ENCODE measurements around the gene PDAP1.
"Not testable (repeated sequence)": the region's sequence is repeated elsewhere in the genome, so short reads cannot be mapped to it uniquely, and the experiment has no call there.

Gene PDAP1

DNA sequence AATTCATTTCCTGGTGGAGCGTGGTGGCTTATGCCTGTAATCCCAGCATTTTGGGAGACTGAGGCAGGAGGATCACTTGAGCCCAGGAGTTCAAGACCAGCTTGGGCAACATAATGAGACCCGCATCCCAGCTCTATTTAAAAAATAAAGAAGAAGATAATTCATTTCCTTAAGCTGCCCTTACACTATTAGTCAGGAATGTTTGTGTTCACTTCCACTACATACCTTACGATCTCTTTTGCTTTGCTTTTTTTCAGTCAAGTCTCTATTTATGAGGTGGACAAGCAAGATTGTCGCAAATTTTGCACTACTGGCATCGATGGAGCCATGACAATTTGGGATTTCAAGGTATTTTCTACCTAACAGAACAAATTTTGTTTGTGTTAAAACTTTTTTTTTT, 45.1 kb downstream of the PDAP1 start:
- peak overlapping the region in 3 of 21 experiments; percentile 42 to 64 (median 47) for H3K27ac ChIP-seq

DNA sequence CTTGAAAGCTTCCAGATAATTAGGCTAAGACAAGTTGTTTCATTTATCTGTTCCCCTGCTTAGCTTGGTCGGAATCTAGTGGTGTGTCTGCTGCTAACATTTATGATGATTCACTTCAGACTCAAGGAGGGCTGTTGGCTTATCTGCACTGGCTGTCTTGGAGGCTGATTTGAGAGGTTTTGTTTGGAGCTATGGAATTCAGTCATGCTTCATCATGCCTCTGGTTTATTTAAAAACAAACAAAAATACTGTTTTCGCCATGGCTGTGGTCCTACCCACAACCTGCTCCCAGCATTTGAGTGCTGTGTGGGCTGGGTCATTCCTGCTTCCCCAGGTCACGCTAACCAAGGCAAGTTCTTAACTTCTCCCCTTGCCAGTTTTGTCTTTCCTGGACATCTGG, 45.6 kb downstream of the PDAP1 start:
- Histone ChIP-seq H3K27ac (peak overlapping the region in 2 of 21 experiments; percentile 1 to 64), H3K4me3 (no peak overlapping the region)

More for the DNA sequence above, 45.1 kb downstream of the PDAP1 start:
- H3K4me3 ChIP-seq = no peak overlapping the region

DNA sequence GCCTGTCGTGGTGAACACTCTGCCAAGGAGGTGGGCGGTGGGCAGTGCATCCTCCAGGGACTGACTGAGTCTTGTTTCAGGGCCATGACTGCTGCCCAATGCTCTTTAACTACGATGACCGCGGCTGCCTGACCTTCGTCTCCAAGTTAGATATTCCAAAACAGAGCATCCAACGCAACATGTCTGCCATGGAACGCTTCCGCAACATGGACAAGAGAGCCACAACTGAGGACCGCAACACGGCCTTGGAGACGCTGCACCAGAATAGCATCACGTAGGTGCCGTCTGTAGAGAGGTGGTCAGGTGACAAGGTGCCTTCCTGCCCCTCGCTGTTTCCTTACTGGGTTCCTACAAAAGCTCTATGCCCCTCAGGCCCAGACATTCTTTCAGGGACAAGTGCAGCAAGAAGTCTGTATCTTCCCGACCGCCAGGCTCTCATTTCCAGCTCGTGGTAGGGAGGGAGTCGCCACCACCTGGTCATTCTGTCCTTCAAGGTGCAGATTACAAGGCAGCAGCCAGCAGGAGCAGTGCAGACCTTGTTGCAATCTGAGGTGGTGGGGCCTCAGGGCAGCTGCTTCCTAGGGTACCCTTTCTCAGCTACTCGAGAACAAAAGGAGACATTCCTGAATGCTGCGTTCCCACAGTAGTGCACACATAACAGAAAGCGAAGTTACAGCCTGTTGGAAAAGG, 48.8 kb downstream of the PDAP1 start:
- no peak overlapping the region for H3K27ac ChIP-seq
- no peak overlapping the region for H3K4me3 ChIP-seq

DNA sequence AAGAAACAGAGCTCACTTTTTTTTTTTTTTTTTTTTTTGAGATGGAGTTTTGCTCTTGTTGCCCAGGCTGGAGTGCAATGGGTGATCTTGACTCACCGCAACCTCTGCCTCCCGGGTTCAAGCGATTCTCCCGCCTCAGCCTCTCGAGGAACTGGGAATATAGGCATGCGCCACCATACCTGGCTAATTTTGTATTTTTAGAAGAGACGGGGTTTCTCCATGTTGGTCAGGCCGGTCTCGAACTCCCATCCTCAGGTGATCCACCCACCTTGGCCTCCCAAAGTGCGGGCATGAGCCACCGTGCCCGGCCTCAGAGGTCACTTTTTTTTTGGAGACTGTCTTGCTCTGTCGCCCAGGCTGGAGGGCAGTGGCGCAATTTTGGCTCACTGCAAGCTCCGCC, 49.9 kb downstream of the PDAP1 start:
- H3K27ac ChIP-seq, H3K4me3 ChIP-seq: not testable (repeated sequence)

DNA sequence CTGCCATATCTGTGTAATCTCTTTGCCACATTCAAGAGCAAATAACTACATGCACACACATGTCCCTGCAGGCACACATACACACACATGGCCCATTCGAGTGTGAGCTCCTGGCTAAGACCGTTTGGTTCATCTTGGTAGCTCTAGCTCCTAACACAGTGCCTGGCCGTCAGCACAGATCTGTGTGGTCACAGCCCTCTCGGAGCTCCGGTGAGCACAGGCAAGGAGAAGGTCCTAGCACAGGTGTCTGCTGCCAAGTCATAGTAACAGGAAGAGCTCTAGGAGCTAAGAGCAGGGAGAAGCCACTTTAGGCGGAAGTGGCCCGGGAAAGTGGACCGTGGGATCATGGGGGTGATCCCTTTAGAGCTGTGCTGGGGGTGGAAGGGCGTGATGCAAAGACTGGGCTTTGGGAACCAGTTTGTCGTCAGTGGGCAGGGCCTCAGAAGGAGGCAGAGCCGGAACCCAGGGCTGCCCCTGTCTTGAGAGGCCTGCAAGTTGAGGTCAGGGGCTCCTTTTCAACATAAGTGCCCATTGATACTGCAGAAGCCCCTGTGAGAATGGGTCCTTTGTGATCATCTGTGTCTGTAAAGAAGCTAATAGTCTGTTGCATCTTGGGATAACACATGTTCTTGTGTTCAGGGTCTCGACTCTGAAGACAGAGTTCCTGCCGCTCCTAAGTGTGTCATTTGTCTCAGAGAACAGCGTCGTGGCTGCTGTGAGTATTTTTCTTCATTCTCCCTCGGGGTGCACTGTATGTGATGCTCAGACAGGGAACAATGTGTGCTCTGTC, 50.5 kb downstream of the PDAP1 start:
- Histone ChIP-seq H3K4me3 (no peak overlapping the region), H3K27ac (peak overlapping the region in 1 of 21 experiments; percentile 49)

DNA sequence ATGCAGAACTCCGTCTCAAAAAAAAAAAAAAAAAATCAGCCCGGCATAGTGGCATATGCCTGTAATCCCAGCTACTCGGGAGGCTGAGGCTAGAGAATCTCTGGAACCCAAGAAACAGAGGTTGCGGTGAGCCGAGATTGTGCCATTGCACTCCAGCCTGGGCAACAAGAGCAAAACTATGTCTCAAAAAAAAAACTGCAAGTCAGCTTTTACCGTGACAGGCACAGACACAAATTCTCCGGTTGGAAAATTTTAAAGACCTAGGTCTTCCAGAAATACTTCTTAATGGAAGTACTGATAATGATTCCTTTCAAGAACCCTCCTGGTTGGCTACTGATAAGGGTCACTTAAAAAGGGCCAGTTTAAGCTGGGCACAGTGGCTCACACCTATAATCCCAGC, 53.3 kb downstream of the PDAP1 start:
- no peak overlapping the region for H3K4me3 ChIP-seq
- no peak overlapping the region for H3K27ac ChIP-seq

DNA sequence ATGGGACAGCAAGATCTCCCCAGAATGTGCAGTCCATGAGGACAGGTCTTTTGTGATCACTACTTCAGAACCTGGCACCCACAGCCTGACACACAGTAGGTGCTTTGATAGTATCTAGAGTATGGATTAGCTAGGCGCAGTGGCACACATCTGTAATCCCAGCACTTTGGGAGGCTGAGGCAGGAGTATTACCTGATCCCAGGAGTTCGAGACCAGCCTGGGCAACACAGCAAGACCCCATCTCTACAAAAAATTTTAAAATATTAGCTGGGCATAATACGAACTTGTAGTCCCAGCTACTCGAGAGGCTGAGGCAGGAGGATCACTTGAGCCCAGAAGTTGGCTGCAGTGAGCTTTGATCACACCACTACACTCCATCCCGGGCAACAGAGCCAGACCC, 56.1 kb downstream of the PDAP1 start:
- Histone ChIP-seq H3K27ac (no peak overlapping the region), H3K4me3 (no peak overlapping the region)

DNA sequence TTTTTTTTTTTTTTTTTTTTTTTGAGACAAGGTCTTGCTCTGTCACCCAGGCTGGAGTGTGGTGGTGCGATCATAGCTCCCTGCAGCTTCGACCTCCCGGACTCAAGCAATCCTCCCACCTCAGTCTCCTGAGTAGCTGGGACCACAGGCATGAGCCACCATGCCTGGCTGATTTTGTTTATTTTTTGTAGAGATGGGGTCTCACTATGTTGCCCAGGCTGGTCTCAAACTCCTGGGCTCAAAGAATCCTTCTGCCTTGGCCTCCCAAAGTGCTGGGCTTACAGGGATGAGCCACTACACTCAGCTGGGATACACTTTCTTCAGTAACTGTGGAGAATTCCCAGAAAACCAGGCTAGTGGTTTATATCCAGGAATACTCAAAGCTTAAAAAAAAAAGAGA, 57.8 kb downstream of the PDAP1 start:
- H3K4me3 ChIP-seq, H3K27ac ChIP-seq: not testable (repeated sequence)
